ENCODE results near the gene ADARB2. TPM values are rescaled to one million over a fixed set of nuclear protein-coding genes. Genes with fewer than 3 reads are reported as not detected.
"Not testable (repeated sequence)": the region's sequence is repeated elsewhere in the genome, so short reads cannot be mapped to it uniquely, and the experiment has no call there.

The ADARB2 gene
- total RNA-seq, 8 experiments from 2014 or later, result 0.13 to 2.6 (median 1.5) TPM

- no peak for ATAC-seq (replicated peaks in 6 of 8)
- Histone ChIP-seq H3K27ac (no peak overlapping the region), H3K4me3 (no peak overlapping the region), H3K4me1 (replicated peaks in 1 of 2) (peaks cover 0 to 3% of the 10 kb centered on the region in 2 donors)
- WGBS, 10 experiments, result 0 to 92% (median 74%) methylated on average over 2 of the region's 2 CpGs; no CpG with 5 or more reads in 4 of the 10 experiments
- in situ Hi-C loops (cut with MboI; ENCODE audit: low pct_unique_long_range_greater_than_20kb in 2 of 9, low sequenced_read_pairs in 9 of 9, unreplicated experiment in 9 of 9), result no loop called here
Observed at GRCh38 chr10:1544929-1545328, 192.4 kb downstream of the ADARB2 start.

- in situ Hi-C loops (cut with MboI; ENCODE audit: low pct_unique_long_range_greater_than_20kb in 2 of 9, low sequenced_read_pairs in 9 of 9, unreplicated experiment in 9 of 9), result no loop called here
- WGBS, 10 experiments, result 43% methylated on average over 1 of the region's 13 CpGs; no CpG with 5 or more reads in 9 of the 10 experiments
- no peak overlapping the region for H3K27ac ChIP-seq
Observed at GRCh38 chr10:1544209-1544673, 193.1 kb downstream of the ADARB2 start.

GRCh38 chr10:1543596-1543995 is 193.7 kb downstream of the ADARB2 start:
- no peak overlapping the region for H3K27ac ChIP-seq
- in situ Hi-C loops (cut with MboI; ENCODE audit: low pct_unique_long_range_greater_than_20kb in 2 of 9, low sequenced_read_pairs in 9 of 9, unreplicated experiment in 9 of 9), result no loop called here
- H3K4me3 ChIP-seq, result no peak overlapping the region
- WGBS, 10 experiments, result 38 to 100% (median 85%) methylated on average over 1 to 11 of the region's 11 CpGs
- peaks cover 0 to 3% of the 10 kb centered on the region in 2 donors for H3K4me1 ChIP-seq (replicated peaks in 1 of 2)
- no peak for ATAC-seq (replicated peaks in 6 of 8)

More at GRCh38 chr10:1544209-1544673, 193.1 kb downstream of the ADARB2 start:
- H3K4me1 ChIP-seq (replicated peaks in 1 of 2), result peaks cover 0 to 3% of the 10 kb centered on the region in 2 donors
- peak in 1 of 8 experiments; percentile 6 for ATAC-seq (replicated peaks in 6 of 8)
- no peak overlapping the region for H3K4me3 ChIP-seq

GRCh38 chr10:1542941-1543340 is 194.4 kb downstream of the ADARB2 start:
- in situ Hi-C loops (cut with MboI; ENCODE audit: low pct_unique_long_range_greater_than_20kb in 2 of 9, low sequenced_read_pairs in 9 of 9, unreplicated experiment in 9 of 9), result no loop called here
- 0 to 100% (median 86%) methylated on average over 1 to 8 of the region's 21 CpGs; no CpG with 5 or more reads in 4 of the 10 experiments for WGBS, 10 experiments
- no peak for ATAC-seq (replicated peaks in 6 of 8)

GRCh38 chr10:1540144-1540543 is 197.2 kb downstream of the ADARB2 start:
- in situ Hi-C loops (cut with MboI; ENCODE audit: low pct_unique_long_range_greater_than_20kb in 2 of 9, low sequenced_read_pairs in 9 of 9, unreplicated experiment in 9 of 9), result no loop called here
- H3K4me1 ChIP-seq (replicated peaks in 1 of 2), result peaks cover 0 to 8% of the 10 kb centered on the region in 2 donors
- ATAC-seq (replicated peaks in 6 of 8), result no peak
- no peak overlapping the region for H3K4me3 ChIP-seq
- H3K27ac ChIP-seq, result no peak overlapping the region
- WGBS, 10 experiments, result 0 to 93% (median 80%) methylated on average over 1 to 4 of the region's 14 CpGs; no CpG with 5 or more reads in 5 of the 10 experiments

More at GRCh38 chr10:1542941-1543340, 194.4 kb downstream of the ADARB2 start:
- H3K27ac ChIP-seq, result no peak overlapping the region
- H3K4me3 ChIP-seq, result no peak overlapping the region
- H3K4me1 ChIP-seq (replicated peaks in 1 of 2), result peaks cover 0 to 3% of the 10 kb centered on the region in 2 donors

GRCh38 chr10:1539216-1539615 is 198.1 kb downstream of the ADARB2 start:
- H3K4me1 ChIP-seq (replicated peaks in 1 of 2), result peaks cover 0 to 15% of the 10 kb centered on the region in 2 donors
- WGBS, 10 experiments, result 0 to 80% (median 40%) methylated on average over 1 to 4 of the region's 5 CpGs; no CpG with 5 or more reads in 3 of the 10 experiments
- H3K4me3 ChIP-seq, result no peak overlapping the region
- no peak overlapping the region for H3K27ac ChIP-seq
- no peak for ATAC-seq (replicated peaks in 6 of 8)
- in situ Hi-C loops (cut with MboI; ENCODE audit: low pct_unique_long_range_greater_than_20kb in 2 of 9, low sequenced_read_pairs in 9 of 9, unreplicated experiment in 9 of 9), result no loop called here

GRCh38 chr10:1538531-1539061 is 198.7 kb downstream of the ADARB2 start:
- 0 to 82% (median 75%) methylated on average over 2 to 4 of the region's 20 CpGs; no CpG with 5 or more reads in 6 of the 10 experiments for WGBS, 10 experiments
- peak in 3 of 8 experiments; percentile 29 to 40 (median 32) for ATAC-seq (replicated peaks in 6 of 8)
- Histone ChIP-seq H3K4me1 (replicated peaks in 1 of 2) (peaks cover 0 to 15% of the 10 kb centered on the region in 2 donors), H3K4me3 (no peak overlapping the region), H3K27ac (no peak overlapping the region)
- in situ Hi-C loops (cut with MboI; ENCODE audit: low pct_unique_long_range_greater_than_20kb in 2 of 9, low sequenced_read_pairs in 9 of 9, unreplicated experiment in 9 of 9), result no loop called here

- Histone ChIP-seq H3K27ac (no peak overlapping the region), H3K4me3 (no peak overlapping the region), H3K4me1 (replicated peaks in 1 of 2) (peaks cover 0 to 15% of the 10 kb centered on the region in 2 donors)
- no peak for ATAC-seq (replicated peaks in 6 of 8)
- in situ Hi-C loops (cut with MboI; ENCODE audit: low pct_unique_long_range_greater_than_20kb in 2 of 9, low sequenced_read_pairs in 9 of 9, unreplicated experiment in 9 of 9), result no loop called here
- WGBS, 10 experiments, result 0 to 90% (median 75%) methylated on average over 1 to 5 of the region's 8 CpGs; no CpG with 5 or more reads in 7 of the 10 experiments
Observed at GRCh38 chr10:1538121-1538520, 199.2 kb downstream of the ADARB2 start.

GRCh38 chr10:1537449-1537848 is 199.9 kb downstream of the ADARB2 start:
- H3K27ac ChIP-seq; ATAC-seq (replicated peaks in 6 of 8); in situ Hi-C loops (cut with MboI; ENCODE audit: low pct_unique_long_range_greater_than_20kb in 2 of 9, low sequenced_read_pairs in 9 of 9, unreplicated experiment in 9 of 9); H3K4me3 ChIP-seq: not testable (repeated sequence)
- 80% methylated on average over 1 of the region's 2 CpGs; no CpG with 5 or more reads in 8 of the 10 experiments for WGBS, 10 experiments
- H3K4me1 ChIP-seq (replicated peaks in 1 of 2), result peaks cover 0 to 15% of the 10 kb centered on the region in 2 donors

GRCh38 chr10:1536341-1536740 is 201.0 kb downstream of the ADARB2 start:
- in situ Hi-C loops (cut with MboI; ENCODE audit: low pct_unique_long_range_greater_than_20kb in 2 of 9, low sequenced_read_pairs in 9 of 9, unreplicated experiment in 9 of 9), result no loop called here
- Histone ChIP-seq H3K4me3 (no peak overlapping the region), H3K4me1 (replicated peaks in 1 of 2) (peaks cover 0 to 15% of the 10 kb centered on the region in 2 donors), H3K27ac (no peak overlapping the region)
- 0 to 88% (median 71%) methylated on average over 1 to 7 of the region's 7 CpGs; no CpG with 5 or more reads in 5 of the 10 experiments for WGBS, 10 experiments
- ATAC-seq (replicated peaks in 6 of 8), result no peak

GRCh38 chr10:1535301-1535965 is 201.9 kb downstream of the ADARB2 start:
- WGBS, 10 experiments, result 33 to 100% (median 75%) methylated on average over 3 to 15 of the region's 24 CpGs; no CpG with 5 or more reads in 4 of the 10 experiments
- peak in 5 of 8 experiments; percentile 33 to 82 (median 71) for ATAC-seq (replicated peaks in 6 of 8)
- Histone ChIP-seq H3K27ac (peak overlapping the region in 1 of 2 donors; percentile 37), H3K4me1 (replicated peaks in 1 of 2) (peaks cover 0 to 15% of the 10 kb centered on the region in 2 donors), H3K4me3 (no peak overlapping the region)
- in situ Hi-C loops (cut with MboI; ENCODE audit: low pct_unique_long_range_greater_than_20kb in 2 of 9, low sequenced_read_pairs in 9 of 9, unreplicated experiment in 9 of 9), result no loop called here

- Histone ChIP-seq H3K27ac (peak overlapping the region in 1 of 2 donors; percentile 37), H3K4me3 (no peak overlapping the region), H3K4me1 (replicated peaks in 1 of 2) (peaks cover 0 to 15% of the 10 kb centered on the region in 2 donors)
- WGBS, 10 experiments, result 40 to 100% (median 69%) methylated on average over 1 to 6 of the region's 19 CpGs; no CpG with 5 or more reads in 4 of the 10 experiments
- ATAC-seq (replicated peaks in 6 of 8), result peak in 1 of 8 experiments; percentile 15
- in situ Hi-C loops (cut with MboI; ENCODE audit: low pct_unique_long_range_greater_than_20kb in 2 of 9, low sequenced_read_pairs in 9 of 9, unreplicated experiment in 9 of 9), result no loop called here
Observed at GRCh38 chr10:1534820-1535219, 202.5 kb downstream of the ADARB2 start.

- WGBS, 10 experiments, result 20 to 93% (median 86%) methylated on average over 2 to 7 of the region's 14 CpGs; no CpG with 5 or more reads in 6 of the 10 experiments
Observed at GRCh38 chr10:1532636-1533035, 204.7 kb downstream of the ADARB2 start.

More at GRCh38 chr10:1532636-1533035, 204.7 kb downstream of the ADARB2 start:
- ATAC-seq (replicated peaks in 6 of 8), result no peak
- H3K27ac ChIP-seq, result no peak overlapping the region
- H3K4me1 ChIP-seq (replicated peaks in 1 of 2), result peaks cover 0 to 27% of the 10 kb centered on the region in 2 donors
- in situ Hi-C loops (cut with MboI; ENCODE audit: low pct_unique_long_range_greater_than_20kb in 2 of 9, low sequenced_read_pairs in 9 of 9, unreplicated experiment in 9 of 9), result no loop called here
- H3K4me3 ChIP-seq, result no peak overlapping the region
